Measurements from ENCODE around the gene CDS1.

GRCh38 chr4:84691170-84691691, 108.3 kb downstream of the CDS1 start:
- TF ChIP-seq CTCF (IDR thresholded peaks at IDR 0.05): no peak
- TF ChIP-seq POLR2A (IDR thresholded peaks at IDR 0.05): no peak

All from uterus (tissue), 2 donors.